GM13977 (cell line): ENCODE measurements around the gene INPP5D.
A peak's percentile ranks its signal among the peaks of the same experiment; 100 is the strongest.

Source experiments
- DNase-seq: peaks from one replicate; pipeline ENCODE4 v3.0.0; 2012; ENCODE audit warnings: low spot score
- in situ Hi-C: fragments of 300-500 bp; cut with MboI; formaldehyde crosslinking; loops from one replicate; pipeline ENCODE4 v1.12.0; 2022; ENCODE audit warnings: low sequenced_read_pairs, low pct_unique_long_range_greater_than_20kb, mixed read lengths, inconsistent platforms; ENCODE audit not compliant: unreplicated experiment
- TF ChIP-seq, protein P1 (sequence below): IDR thresholded peaks from 2 replicates; pipeline ENCODE4 v1.5.1; 2012; ENCODE audit warnings: mild to moderate bottlenecking, control low read depth; ENCODE audit not compliant: insufficient read depth; ENCODE audit errors: extremely low read depth, missing control alignments

The INPP5D gene

DNA sequence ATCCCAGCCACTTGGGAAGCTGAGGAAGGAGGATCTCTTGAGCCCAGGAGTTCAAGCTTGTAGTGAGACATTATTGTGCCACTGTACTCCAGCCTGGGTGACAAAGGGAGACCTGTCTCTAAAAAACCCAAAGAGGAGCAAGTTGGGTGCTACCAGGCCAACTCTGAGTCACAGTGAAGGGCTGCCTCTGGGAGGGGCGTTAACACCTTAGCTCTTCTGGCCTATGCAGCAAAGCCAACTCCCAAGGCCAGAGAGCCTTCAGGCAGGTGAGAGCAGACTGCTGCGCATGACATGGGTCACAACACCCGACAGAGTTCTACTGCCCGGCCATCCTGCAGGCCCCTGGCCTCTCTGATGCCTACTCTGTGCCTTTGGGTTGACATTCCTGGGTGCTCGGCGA is 158.7 kb downstream of the INPP5D start:
- TF ChIP-seq, protein P1, sequence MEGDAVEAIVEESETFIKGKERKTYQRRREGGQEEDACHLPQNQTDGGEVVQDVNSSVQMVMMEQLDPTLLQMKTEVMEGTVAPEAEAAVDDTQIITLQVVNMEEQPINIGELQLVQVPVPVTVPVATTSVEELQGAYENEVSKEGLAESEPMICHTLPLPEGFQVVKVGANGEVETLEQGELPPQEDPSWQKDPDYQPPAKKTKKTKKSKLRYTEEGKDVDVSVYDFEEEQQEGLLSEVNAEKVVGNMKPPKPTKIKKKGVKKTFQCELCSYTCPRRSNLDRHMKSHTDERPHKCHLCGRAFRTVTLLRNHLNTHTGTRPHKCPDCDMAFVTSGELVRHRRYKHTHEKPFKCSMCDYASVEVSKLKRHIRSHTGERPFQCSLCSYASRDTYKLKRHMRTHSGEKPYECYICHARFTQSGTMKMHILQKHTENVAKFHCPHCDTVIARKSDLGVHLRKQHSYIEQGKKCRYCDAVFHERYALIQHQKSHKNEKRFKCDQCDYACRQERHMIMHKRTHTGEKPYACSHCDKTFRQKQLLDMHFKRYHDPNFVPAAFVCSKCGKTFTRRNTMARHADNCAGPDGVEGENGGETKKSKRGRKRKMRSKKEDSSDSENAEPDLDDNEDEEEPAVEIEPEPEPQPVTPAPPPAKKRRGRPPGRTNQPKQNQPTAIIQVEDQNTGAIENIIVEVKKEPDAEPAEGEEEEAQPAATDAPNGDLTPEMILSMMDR: no peak
- no peak for DNase-seq
- in situ Hi-C loops: no loop called here

DNA sequence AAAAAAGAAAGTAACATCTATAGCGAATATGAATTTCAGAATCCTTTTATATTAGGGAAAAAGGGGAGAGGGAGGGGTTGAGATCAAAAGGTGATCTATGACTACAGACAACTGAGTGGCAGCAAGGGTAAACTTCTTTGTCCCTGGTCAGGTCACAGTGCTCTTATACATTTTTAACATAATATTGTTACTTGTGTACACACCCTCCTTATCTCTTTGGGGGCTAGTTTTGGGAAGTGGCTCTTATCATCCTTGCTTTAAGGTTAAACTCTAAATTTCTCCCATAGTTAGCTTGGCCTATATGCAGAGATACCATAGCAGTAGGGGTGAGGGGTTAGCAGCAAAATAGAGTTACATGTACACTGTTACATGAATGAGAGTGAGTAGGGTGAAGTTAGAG is 159.7 kb downstream of the INPP5D start:
- DNase-seq: no peak
- TF ChIP-seq, protein P1: no peak
- in situ Hi-C loops: no loop called here

DNA sequence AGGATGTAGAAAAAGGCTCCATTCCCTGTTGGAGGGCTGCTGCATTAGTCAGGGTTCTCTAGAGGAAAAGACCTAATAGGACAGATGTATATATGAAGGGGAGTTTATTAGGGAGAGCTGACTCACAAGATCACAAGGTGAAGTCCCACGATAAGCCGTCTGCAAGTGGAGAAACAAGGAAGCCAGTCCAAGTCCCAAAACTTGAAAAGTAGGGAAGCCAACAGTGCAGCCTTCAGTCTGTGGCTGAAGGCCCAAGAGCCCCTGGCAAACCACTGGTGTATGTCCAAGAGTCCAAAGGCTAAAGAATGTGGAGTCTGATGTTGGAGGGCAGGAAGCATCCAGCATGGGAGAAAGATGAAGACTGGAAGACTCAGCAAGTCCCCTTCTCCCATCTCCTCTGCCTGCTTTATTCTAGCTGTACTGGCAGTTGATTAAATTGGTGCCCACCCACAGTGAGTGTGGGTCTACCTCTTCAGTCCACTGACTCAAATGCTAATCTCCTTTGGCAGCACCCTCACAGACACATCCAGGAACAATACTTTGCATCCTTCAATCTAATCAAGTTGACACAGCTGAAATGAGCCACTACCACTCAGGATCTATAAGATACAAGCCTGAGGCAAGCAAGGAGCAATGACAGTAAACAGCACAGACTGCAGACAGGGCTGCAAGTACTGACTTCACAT is 161.4 kb downstream of the INPP5D start:
- TF ChIP-seq, protein P1: no peak
- DNase-seq: no peak
- in situ Hi-C loops: no loop called here

DNA sequence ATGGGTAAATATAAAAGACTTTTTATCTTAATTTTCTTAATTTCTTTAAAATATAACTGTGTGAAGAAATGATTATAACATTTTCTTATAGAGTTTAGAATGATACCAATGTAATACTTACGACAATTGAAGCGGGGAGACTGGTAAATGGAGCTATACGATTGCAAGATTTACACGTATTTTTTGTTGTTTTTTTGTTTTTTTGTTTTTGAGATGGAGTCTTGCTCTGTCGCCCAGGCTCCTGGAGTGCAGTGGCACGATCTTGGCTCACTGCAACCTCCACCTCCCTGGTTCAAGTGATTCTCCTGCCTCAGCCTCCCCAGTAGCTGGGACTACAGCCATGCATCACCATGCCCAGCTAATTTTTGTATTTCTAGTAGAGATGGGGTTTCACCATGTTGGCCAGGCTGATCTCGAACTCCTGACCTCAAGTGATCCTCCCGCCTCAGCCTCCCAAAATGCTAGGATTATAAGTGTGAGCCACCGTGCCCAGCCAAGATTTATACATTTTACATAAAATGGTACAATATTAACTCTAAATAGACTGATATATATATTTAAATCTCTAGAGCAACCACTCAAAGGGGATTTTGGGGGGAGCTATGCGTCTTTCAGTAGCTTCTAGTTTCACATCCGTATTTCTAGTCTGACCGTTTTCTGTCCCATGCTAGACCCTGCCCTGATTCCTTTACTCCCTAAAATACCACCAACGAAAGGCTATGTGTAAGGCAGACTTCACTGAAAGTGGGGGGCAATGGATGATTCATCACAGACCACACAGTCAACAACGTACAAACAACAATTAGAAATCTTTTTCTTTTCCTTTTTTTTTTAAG is 163.1 kb downstream of the INPP5D start:
- TF ChIP-seq, protein P1: no peak
- peak; percentile 73 for DNase-seq

DNA sequence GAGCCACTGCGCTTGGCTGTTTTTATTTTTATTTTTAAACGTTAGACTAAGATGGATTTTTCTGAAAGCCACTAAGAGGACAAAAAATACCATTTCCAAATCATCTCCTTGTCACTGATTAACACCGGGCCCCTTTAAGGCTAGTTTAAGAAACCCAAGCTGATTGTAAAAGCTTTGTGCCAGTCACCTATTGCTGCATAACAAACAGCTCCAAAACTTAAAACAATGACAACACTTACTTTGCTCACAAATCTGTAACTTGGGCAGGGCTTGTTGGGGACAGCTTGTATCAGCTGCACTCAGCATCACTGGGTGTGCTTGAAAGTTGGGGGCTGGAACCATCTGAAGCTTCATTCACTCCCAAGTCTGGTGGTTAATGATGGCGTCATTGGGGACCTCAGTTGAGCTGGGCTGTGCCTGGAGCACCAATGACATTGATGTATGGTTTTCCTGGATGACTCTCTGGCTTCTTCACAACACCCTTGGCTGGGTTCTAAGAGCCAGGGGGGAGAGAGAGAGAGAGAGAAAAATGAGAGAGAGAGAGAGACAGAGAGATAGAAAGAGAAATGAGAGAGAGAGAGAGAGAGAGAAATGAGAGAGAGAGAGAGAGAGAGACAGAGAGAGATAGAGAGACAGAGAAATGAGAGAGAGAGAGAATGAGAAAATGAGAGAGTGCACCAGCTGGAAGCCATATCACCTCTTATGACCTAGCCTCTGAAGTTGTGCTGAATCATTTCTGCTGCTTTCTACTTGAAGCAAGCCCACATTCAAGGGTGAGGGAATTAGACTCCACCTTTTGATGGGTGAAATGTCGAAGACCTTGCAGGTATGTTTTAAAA is 165.3 kb downstream of the INPP5D start:
- in situ Hi-C loops: no loop called here

More for the DNA sequence above, 163.1 kb downstream of the INPP5D start:
- in situ Hi-C loops: no loop called here

More for the DNA sequence above, 165.3 kb downstream of the INPP5D start:
- DNase-seq: no peak
- TF ChIP-seq, protein P1: no peak
